Measurements from ENCODE around the gene ITPR1. TPM values are rescaled to one million over a fixed set of nuclear protein-coding genes. Genes with fewer than 3 reads are reported as not detected.

The ITPR1 gene
- total and polyA plus RNA-seq, 3 donors from 2014 or later, result 26.5 to 129 (median 59.7) TPM

- Histone ChIP-seq H3K36me3 (ENCODE audit: low read depth, missing control alignments) (no peaks in the 10 kb centered on the region), H3K27me3 (no peaks in the 10 kb centered on the region), H3K4me3 (no peak overlapping the region), H3K9me3 (no peaks in the 10 kb centered on the region), H3K27ac (no peak overlapping the region), H3K4me1 (no peaks in the 10 kb centered on the region)
- DNase-seq, result no peak
- 85 to 100% methylated on average over 1 of the region's 1 CpG for WGBS, 2 donors
- TF ChIP-seq POLR2A (IDR thresholded peaks at IDR 0.05), result no peak
- TF ChIP-seq, protein P1, sequence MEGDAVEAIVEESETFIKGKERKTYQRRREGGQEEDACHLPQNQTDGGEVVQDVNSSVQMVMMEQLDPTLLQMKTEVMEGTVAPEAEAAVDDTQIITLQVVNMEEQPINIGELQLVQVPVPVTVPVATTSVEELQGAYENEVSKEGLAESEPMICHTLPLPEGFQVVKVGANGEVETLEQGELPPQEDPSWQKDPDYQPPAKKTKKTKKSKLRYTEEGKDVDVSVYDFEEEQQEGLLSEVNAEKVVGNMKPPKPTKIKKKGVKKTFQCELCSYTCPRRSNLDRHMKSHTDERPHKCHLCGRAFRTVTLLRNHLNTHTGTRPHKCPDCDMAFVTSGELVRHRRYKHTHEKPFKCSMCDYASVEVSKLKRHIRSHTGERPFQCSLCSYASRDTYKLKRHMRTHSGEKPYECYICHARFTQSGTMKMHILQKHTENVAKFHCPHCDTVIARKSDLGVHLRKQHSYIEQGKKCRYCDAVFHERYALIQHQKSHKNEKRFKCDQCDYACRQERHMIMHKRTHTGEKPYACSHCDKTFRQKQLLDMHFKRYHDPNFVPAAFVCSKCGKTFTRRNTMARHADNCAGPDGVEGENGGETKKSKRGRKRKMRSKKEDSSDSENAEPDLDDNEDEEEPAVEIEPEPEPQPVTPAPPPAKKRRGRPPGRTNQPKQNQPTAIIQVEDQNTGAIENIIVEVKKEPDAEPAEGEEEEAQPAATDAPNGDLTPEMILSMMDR (IDR thresholded peaks at IDR 0.05), result no peak
- intact Hi-C loops (cut with DNase I; ENCODE audit: low total_unique reads), result no loop called here
These were observed 292.4 kb downstream of the ITPR1 start for GRCh38 chr3:4785551-4785950.

GRCh38 chr3:4786431-4786830 lies 293.3 kb downstream of the ITPR1 start:
- H3K9me3 ChIP-seq, result no peaks in the 10 kb centered on the region
- TF ChIP-seq, protein P1 (IDR thresholded peaks at IDR 0.05), result no peak
- TF ChIP-seq POLR2A (IDR thresholded peaks at IDR 0.05), result no peak
- no peaks in the 10 kb centered on the region for H3K27me3 ChIP-seq
- no peak overlapping the region for H3K4me3 ChIP-seq
- WGBS, 2 donors, result 98 to 100% methylated on average over 3 of the region's 3 CpGs
- no peak overlapping the region for H3K27ac ChIP-seq
- no peaks in the 10 kb centered on the region for H3K4me1 ChIP-seq
- intact Hi-C loops (cut with DNase I; ENCODE audit: low total_unique reads), result no loop called here
- no peak for DNase-seq
- H3K36me3 ChIP-seq (ENCODE audit: low read depth, missing control alignments), result no peaks in the 10 kb centered on the region

GRCh38 chr3:4791358-4791757 lies 298.2 kb downstream of the ITPR1 start:
- H3K36me3 ChIP-seq (ENCODE audit: low read depth, missing control alignments), result no peaks in the 10 kb centered on the region
- H3K27me3 ChIP-seq, result no peaks in the 10 kb centered on the region
- TF ChIP-seq, protein P1 (IDR thresholded peaks at IDR 0.05), result no peak
- TF ChIP-seq POLR2A (IDR thresholded peaks at IDR 0.05), result no peak
- no peaks in the 10 kb centered on the region for H3K4me1 ChIP-seq
- no peaks in the 10 kb centered on the region for H3K9me3 ChIP-seq
- no peak overlapping the region for H3K4me3 ChIP-seq
- DNase-seq, result no peak
- 97% methylated on average over 4 of the region's 4 CpGs for WGBS, 2 donors
- H3K27ac ChIP-seq, result no peak overlapping the region
- intact Hi-C loops (cut with DNase I; ENCODE audit: low total_unique reads), result no loop called here

DNA sequence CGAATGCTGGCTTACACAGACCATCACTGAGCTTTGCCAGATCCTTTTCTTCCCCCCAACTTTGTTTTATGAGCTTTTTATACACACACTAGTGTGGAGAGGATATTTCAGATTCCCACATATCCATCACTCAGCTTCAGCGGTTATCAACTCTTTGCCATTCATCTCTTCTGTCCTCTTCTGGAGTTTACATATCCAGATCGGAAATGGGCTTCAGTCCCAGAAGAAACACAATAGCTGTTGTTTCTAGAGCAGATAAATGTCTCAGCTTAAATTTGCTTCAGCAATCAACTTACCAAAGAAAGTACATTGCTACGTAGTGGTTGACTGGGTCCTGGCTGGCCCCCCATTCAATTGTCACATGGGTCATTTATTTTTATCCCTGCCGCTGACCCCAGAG lies 300.2 kb downstream of the ITPR1 start:
- Histone ChIP-seq H3K36me3 (ENCODE audit: low read depth, missing control alignments) (no peaks in the 10 kb centered on the region), H3K4me1 (no peaks in the 10 kb centered on the region), H3K4me3 (no peak overlapping the region), H3K27me3 (no peaks in the 10 kb centered on the region), H3K9me3 (no peaks in the 10 kb centered on the region), H3K27ac (no peak overlapping the region)
- no peak for DNase-seq
- 80 to 87% methylated on average over 5 of the region's 5 CpGs for WGBS, 2 donors
- TF ChIP-seq POLR2A (IDR thresholded peaks at IDR 0.05), result no peak
- TF ChIP-seq, protein P1 (IDR thresholded peaks at IDR 0.05), result no peak
- intact Hi-C loops (cut with DNase I; ENCODE audit: low total_unique reads), result no loop called here

DNA sequence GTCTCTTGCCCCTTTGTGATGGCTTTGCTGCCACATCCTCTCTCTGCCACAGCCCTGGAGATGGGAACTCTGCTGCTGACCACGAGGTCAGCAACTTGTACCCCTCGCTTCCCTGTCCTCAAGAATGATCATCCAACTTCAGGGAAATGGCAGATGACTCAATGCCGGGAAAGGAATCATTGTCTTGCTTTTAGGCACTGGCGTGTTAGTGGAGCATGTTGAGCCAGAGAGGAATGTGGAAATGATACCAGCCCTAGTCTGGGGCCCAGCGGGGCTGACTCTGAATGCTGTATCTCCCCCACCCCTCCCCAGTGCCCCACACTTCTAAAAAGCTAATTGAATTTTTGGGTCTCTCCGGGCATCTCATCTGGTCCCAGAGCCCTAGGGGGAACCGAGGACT lies 301.2 kb downstream of the ITPR1 start:
- WGBS, 2 donors, result 95 to 97% methylated on average over 7 of the region's 7 CpGs
- H3K4me3 ChIP-seq, result no peak overlapping the region
- H3K9me3 ChIP-seq, result no peaks in the 10 kb centered on the region
- H3K27ac ChIP-seq, result no peak overlapping the region
- H3K4me1 ChIP-seq, result no peaks in the 10 kb centered on the region
- no peak for TF ChIP-seq POLR2A (IDR thresholded peaks at IDR 0.05)
- TF ChIP-seq, protein P1 (IDR thresholded peaks at IDR 0.05), result no peak
- no peak for DNase-seq
- no peaks in the 10 kb centered on the region for H3K27me3 ChIP-seq
- no peaks in the 10 kb centered on the region for H3K36me3 ChIP-seq (ENCODE audit: low read depth, missing control alignments)
- intact Hi-C loops (cut with DNase I; ENCODE audit: low total_unique reads), result no loop called here
